ENCODE results near the gene KRT77. TPM values are rescaled to one million over a fixed set of nuclear protein-coding genes. Genes with fewer than 3 reads are reported as not detected.

The KRT77 gene
- total and polyA plus RNA-seq, 2 experiments from 2014 or later: not detected

DNA sequence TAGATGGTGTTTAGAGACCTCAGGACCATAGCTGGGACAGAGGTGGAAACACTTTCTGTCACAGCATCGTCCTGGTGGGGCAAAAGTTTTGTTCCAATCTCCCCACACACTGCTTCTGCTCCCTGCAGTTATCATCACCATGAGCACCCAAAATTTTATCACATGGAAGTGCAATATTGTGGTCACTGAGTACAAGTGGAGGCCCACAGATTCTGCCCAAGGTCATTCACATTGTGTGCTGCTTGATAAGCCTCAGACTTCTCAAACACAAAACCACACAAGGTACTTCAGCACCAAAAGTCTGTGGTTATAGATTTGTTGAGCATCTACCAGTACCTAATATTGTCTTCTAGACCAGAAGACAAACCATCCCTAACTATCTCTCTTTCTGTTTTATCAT lies 554 bp upstream of the KRT77 start:
- DNase-seq (ENCODE audit: low spot score): no peak
- Histone ChIP-seq H3K27ac (ENCODE audit: low read depth) (no peak overlapping the region), H3K4me1 (ENCODE audit: insufficient read depth) (no peaks in the 10 kb centered on the region), H3K4me2 (no peak overlapping the region), H4K20me1 (replicated peaks; ENCODE audit: insufficient read depth) (no peaks in the 10 kb centered on the region), H3F3A (replicated peaks; ENCODE audit: low read depth) (no peaks in the 10 kb centered on the region), H3K27me3 (ENCODE audit: insufficient read depth) (no peaks in the 10 kb centered on the region), H3K9me2 (ENCODE audit: insufficient read depth) (no peaks in the 10 kb centered on the region), H2AFZ (no peak overlapping the region), H3K36me3 (ENCODE audit: insufficient read depth) (no peaks in the 10 kb centered on the region), H3K79me2 (replicated peaks; ENCODE audit: insufficient read depth) (no peaks in the 10 kb centered on the region), H3K4me3 (no peak overlapping the region)
- peaks cover 7% of the 10 kb centered on the region; the same call in 2 of the 3 replicates for H3K4me1 Mint-ChIP-seq
- H3K36me3 Mint-ChIP-seq (ENCODE audit: low read depth): no peaks in the 10 kb centered on the region
- no peak for TF ChIP-seq ZNF114 (CRISPR knock-in tag; IDR thresholded peaks at IDR 0.05)
- peaks cover 7% of the 10 kb centered on the region for H3K27me3 Mint-ChIP-seq (ENCODE audit: insufficient read depth, low read depth, poor library complexity)
- ATAC-seq: no peak
- no peak overlapping the region for H3K4me3 Mint-ChIP-seq
- no peaks in the 10 kb centered on the region for H3K9me3 Mint-ChIP-seq
- no peak overlapping the region for H3K27ac Mint-ChIP-seq

- Mint-ChIP-seq H3K36me3 (ENCODE audit: low read depth) (no peaks in the 10 kb centered on the region), H3K4me1 (peaks cover 14% of the 10 kb centered on the region), H3K4me3 (no peak overlapping the region), H3K27me3 (ENCODE audit: insufficient read depth, low read depth, poor library complexity) (peaks cover 6% of the 10 kb centered on the region), H3K27ac (no peak overlapping the region), H3K9me3 (no peaks in the 10 kb centered on the region)
- H3K9me2 ChIP-seq (ENCODE audit: insufficient read depth): no peaks in the 10 kb centered on the region
- H3K27ac ChIP-seq (ENCODE audit: low read depth): no peak overlapping the region
- DNase-seq (ENCODE audit: low spot score) (no peak), ATAC-seq (no peak)
- no peaks in the 10 kb centered on the region for H3K79me2 ChIP-seq (replicated peaks; ENCODE audit: insufficient read depth)
- no peak overlapping the region for H2AFZ ChIP-seq
- TF ChIP-seq ZNF462 (CRISPR knock-in tag; IDR thresholded peaks at IDR 0.05) (no peak), NANOG (IDR thresholded peaks at IDR 0.05; ENCODE audit: borderline replicate concordance) (no peak), JUNB (IDR thresholded peaks at IDR 0.05; ENCODE audit: unreplicated experiment) (no peak), CREB1 (CRISPR knock-in tag; IDR thresholded peaks at IDR 0.05; ENCODE audit: low read depth) (no peak), EZH2phosphoT487 (IDR thresholded peaks at IDR 0.05; ENCODE audit: unreplicated experiment) (no peak), EZH2 (IDR thresholded peaks at IDR 0.05; ENCODE audit: low read depth, unreplicated experiment) (no peak), POLR2AphosphoS5 (IDR thresholded peaks at IDR 0.05; ENCODE audit: low read depth) (no peak)
- TF ChIP-seq, protein P1, sequence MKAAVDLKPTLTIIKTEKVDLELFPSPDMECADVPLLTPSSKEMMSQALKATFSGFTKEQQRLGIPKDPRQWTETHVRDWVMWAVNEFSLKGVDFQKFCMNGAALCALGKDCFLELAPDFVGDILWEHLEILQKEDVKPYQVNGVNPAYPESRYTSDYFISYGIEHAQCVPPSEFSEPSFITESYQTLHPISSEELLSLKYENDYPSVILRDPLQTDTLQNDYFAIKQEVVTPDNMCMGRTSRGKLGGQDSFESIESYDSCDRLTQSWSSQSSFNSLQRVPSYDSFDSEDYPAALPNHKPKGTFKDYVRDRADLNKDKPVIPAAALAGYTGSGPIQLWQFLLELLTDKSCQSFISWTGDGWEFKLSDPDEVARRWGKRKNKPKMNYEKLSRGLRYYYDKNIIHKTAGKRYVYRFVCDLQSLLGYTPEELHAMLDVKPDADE (IDR thresholded peaks at IDR 0.05): no peak
- no peaks in the 10 kb centered on the region for H3F3A ChIP-seq (replicated peaks; ENCODE audit: low read depth)
- no peak overlapping the region for H3K4me2 ChIP-seq
- H3K4me1 ChIP-seq (ENCODE audit: insufficient read depth): peaks cover 7% of the 10 kb centered on the region; the same call in 1 of the 2 replicates
- H4K20me1 ChIP-seq (replicated peaks; ENCODE audit: insufficient read depth): no peaks in the 10 kb centered on the region
- no peak overlapping the region for H3K4me3 ChIP-seq
- H3K27me3 ChIP-seq (ENCODE audit: insufficient read depth): no peaks in the 10 kb centered on the region
- no peaks in the 10 kb centered on the region for H3K36me3 ChIP-seq (ENCODE audit: insufficient read depth)
Observed at GRCh38 chr12:52702338-52702737, 986 bp downstream of the KRT77 start.

All from GM23338 (cell line).